Measurements from ENCODE around the gene TAS2R13.

TAS2R13 gene

GRCh38 chr12:10863512-10864218 lies 45.7 kb downstream of the TAS2R13 start:
- DNase-seq = no peak

- no peak for DNase-seq
These were observed 48.0 kb downstream of the TAS2R13 start for GRCh38 chr12:10861366-10861765.

Measured in NCI-H1436 treated with DMSO at 0.1 percent for 48 hours (cell line).